ENCODE results near the gene KCNQ5. TPM values are rescaled to one million over a fixed set of nuclear protein-coding genes. Genes with fewer than 3 reads are reported as not detected.

Gene KCNQ5
- total RNA-seq, 2 donors from 2014 or later = 0.67 TPM; not detected in 1

DNA sequence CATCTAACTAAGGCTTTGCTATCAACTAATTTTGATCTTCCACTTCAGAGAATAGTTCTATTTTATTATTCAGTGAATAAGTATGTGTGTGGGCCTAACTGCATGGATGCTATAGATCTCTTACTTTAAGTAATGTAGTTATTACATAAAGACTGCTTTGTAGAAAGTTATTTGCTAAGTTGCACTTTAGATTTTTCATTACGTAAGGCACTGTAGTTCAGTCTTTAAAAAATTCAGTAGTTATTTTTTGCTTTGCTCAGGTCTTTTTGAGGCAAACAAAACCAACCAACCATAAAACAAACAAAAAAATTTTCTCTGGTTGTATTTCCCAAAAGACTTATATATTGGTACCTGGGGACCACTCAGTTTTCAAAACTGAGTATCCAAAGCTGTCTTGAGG lies 53.0 kb downstream of the KCNQ5 start:
- H3K4me3 ChIP-seq = no peak overlapping the region
- H3K36me3 ChIP-seq = no peaks in the 10 kb centered on the region
- H3K27ac ChIP-seq = no peak overlapping the region
- H3K4me1 ChIP-seq = no peaks in the 10 kb centered on the region
- TF ChIP-seq, protein P1, sequence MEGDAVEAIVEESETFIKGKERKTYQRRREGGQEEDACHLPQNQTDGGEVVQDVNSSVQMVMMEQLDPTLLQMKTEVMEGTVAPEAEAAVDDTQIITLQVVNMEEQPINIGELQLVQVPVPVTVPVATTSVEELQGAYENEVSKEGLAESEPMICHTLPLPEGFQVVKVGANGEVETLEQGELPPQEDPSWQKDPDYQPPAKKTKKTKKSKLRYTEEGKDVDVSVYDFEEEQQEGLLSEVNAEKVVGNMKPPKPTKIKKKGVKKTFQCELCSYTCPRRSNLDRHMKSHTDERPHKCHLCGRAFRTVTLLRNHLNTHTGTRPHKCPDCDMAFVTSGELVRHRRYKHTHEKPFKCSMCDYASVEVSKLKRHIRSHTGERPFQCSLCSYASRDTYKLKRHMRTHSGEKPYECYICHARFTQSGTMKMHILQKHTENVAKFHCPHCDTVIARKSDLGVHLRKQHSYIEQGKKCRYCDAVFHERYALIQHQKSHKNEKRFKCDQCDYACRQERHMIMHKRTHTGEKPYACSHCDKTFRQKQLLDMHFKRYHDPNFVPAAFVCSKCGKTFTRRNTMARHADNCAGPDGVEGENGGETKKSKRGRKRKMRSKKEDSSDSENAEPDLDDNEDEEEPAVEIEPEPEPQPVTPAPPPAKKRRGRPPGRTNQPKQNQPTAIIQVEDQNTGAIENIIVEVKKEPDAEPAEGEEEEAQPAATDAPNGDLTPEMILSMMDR (IDR thresholded peaks at IDR 0.05) = no peak
- H3K27me3 ChIP-seq = no peaks in the 10 kb centered on the region
- no peaks in the 10 kb centered on the region for H3K9me3 ChIP-seq
- no peak for DNase-seq (ENCODE audit: low spot score)

DNA sequence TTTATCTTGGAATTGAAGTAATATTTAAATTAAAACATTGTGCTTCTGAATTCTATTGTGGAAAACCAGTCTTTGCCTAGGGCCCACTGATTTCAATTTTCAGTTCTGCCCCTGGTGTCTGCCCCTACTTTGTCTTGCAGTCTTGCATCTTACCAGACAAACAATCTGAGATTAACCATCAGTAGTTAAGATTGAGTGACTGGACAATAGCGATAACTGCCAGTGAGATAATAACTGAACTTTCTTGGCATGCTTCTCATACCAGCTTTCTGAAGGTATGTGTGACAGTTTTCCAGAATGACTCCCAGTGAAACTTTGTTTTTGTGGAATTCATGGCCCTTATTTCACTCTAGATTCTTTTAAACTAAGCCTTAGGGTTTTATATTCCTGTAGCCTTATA lies 53.5 kb downstream of the KCNQ5 start:
- DNase-seq (ENCODE audit: low spot score) = no peak
- TF ChIP-seq, protein P1 (IDR thresholded peaks at IDR 0.05) = no peak
- Histone ChIP-seq H3K4me1 (no peaks in the 10 kb centered on the region), H3K36me3 (no peaks in the 10 kb centered on the region), H3K9me3 (no peaks in the 10 kb centered on the region), H3K27ac (no peak overlapping the region), H3K27me3 (no peaks in the 10 kb centered on the region), H3K4me3 (no peak overlapping the region)

DNA sequence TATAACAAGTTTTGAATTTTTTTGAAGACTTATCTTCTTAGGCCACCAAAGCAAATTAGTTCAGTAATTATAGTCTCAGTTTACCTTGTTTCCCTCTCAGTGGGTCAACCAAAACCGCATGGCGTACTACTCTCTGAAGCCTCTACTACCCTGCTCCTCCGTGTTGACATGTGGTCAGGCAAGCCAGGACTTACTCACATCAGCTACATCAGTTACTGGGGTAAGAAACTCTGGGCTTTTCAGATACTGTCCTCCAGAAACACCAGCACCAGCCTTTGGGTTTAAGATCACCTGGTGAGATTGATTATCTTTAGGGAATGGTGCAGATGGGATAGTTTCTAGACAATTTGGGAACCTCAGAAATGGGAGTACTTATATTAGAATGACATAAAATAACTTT lies 55.1 kb downstream of the KCNQ5 start:
- Histone ChIP-seq H3K36me3 (no peaks in the 10 kb centered on the region), H3K27ac (no peak overlapping the region), H3K4me1 (no peaks in the 10 kb centered on the region), H3K4me3 (no peak overlapping the region), H3K27me3 (no peaks in the 10 kb centered on the region), H3K9me3 (no peaks in the 10 kb centered on the region)
- no peak for DNase-seq (ENCODE audit: low spot score)
- TF ChIP-seq, protein P1 (IDR thresholded peaks at IDR 0.05) = no peak

DNA sequence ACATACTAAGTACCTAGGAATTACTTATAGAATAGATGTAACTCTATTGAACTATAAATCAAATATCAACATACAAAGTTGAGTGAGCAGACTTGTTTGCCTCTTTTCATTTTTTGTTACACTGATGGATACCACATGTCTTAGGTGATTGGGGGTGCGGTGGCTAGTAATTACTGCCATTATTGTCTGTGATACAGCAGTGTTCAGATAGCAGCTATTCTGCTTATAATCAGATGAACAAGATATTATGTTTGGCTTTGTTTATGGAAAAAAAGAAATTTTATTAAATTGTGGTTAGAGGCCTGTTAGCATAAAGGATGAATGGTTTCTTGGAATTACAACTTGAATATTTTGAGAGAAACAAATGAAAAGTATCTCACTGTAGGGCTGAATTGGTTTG lies 55.9 kb downstream of the KCNQ5 start:
- TF ChIP-seq, protein P1 (IDR thresholded peaks at IDR 0.05) = no peak
- H3K36me3 ChIP-seq = no peaks in the 10 kb centered on the region

DNA sequence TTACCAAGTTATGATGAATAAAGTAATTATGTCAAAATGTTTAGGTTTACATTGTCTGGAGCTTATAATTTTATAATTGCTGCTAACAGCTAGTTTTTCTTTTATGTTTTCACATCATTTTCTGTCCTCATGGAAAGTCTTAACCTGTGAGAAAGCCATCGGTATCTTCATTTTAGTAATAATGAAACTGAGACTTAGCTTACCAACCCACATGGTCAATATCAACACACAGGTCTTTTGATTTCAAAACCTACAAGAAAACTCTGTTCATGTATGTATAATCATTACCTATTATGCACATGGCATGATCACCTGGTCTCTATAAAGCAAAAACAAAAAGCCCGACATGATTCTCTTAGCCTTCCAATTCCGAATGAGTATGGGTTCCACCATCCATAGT lies 61.9 kb downstream of the KCNQ5 start:
- TF ChIP-seq, protein P1 (IDR thresholded peaks at IDR 0.05) = no peak
- H3K36me3 ChIP-seq = no peaks in the 10 kb centered on the region
- DNase-seq (ENCODE audit: low spot score) = no peak

More for the DNA sequence above, 55.9 kb downstream of the KCNQ5 start:
- no peak for DNase-seq (ENCODE audit: low spot score)
- no peaks in the 10 kb centered on the region for H3K9me3 ChIP-seq
- no peaks in the 10 kb centered on the region for H3K4me1 ChIP-seq
- H3K4me3 ChIP-seq = no peak overlapping the region
- no peak overlapping the region for H3K27ac ChIP-seq
- no peaks in the 10 kb centered on the region for H3K27me3 ChIP-seq

More for the DNA sequence above, 61.9 kb downstream of the KCNQ5 start:
- Histone ChIP-seq H3K4me1 (no peaks in the 10 kb centered on the region), H3K4me3 (no peak overlapping the region), H3K27me3 (no peaks in the 10 kb centered on the region), H3K27ac (no peak overlapping the region), H3K9me3 (no peaks in the 10 kb centered on the region)
